ENCODE results near the gene CNTNAP3B.
"Not testable (repeated sequence)": the region's sequence is repeated elsewhere in the genome, so short reads cannot be mapped to it uniquely, and the experiment has no call there.

- TF ChIP-seq CTCF, POLR2A (IDR thresholded peaks at IDR 0.05): not testable (repeated sequence)
These were observed 226.5 kb downstream of the CNTNAP3B start for GRCh38 chr9:41902762-41903161.
